ENCODE results near the gene ERVV-1. TPM values are rescaled to one million over a fixed set of nuclear protein-coding genes. Genes with fewer than 3 reads are reported as not detected.

ERVV-1 gene
- total and polyA plus RNA-seq, 12 donors, result not detected

- WGBS, 4 donors, result 31 to 53% (median 38%) methylated on average over 2 of the region's 2 CpGs
- Histone ChIP-seq H3K9me3 (replicated peaks in 1 of 3) (no peaks in the 10 kb centered on the region), H3K4me3 (no peak overlapping the region), H3K27me3 (no peaks in the 10 kb centered on the region), H3K4me1 (replicated peaks in 1 of 2) (no peaks in the 10 kb centered on the region), H3K36me3 (replicated peaks in 1 of 2) (no peaks in the 10 kb centered on the region), H3K27ac (no peak overlapping the region)
- no peak for DNase-seq
- TF ChIP-seq POLR2A (IDR thresholded peaks at IDR 0.05), result no peak
- no peak for TF ChIP-seq CTCF (IDR thresholded peaks at IDR 0.05)
- intact Hi-C loops (cut with DNase I), result no loop called here
These were observed 41.4 kb downstream of the ERVV-1 start for GRCh38 chr19:53055117-53055516.

GRCh38 chr19:53057904-53058580 lies 44.3 kb downstream of the ERVV-1 start:
- DNase-seq, result no peak
- Histone ChIP-seq H3K27ac (no peak overlapping the region), H3K36me3 (replicated peaks in 1 of 2) (no peaks in the 10 kb centered on the region), H3K4me3 (no peak overlapping the region), H3K4me1 (replicated peaks in 1 of 2) (no peaks in the 10 kb centered on the region), H3K27me3 (no peaks in the 10 kb centered on the region), H3K9me3 (replicated peaks in 1 of 3) (no peaks in the 10 kb centered on the region)
- TF ChIP-seq POLR2A (IDR thresholded peaks at IDR 0.05) (no peak), CTCF (IDR thresholded peaks at IDR 0.05) (no peak)
- WGBS, 4 donors, result 2 to 7% (median 2%) methylated on average over 29 to 59 of the region's 59 CpGs
- intact Hi-C loops (cut with DNase I), result no loop called here

Other genes with a start within 250 kb of the ERVV-1 start
- gene ZNF600, start 227.1 kb upstream of the ERVV-1 start, total RNA-seq, result 10 to 100 TPM in 1 of 9 donors, 1 to 10 TPM in 7, under 1 TPM in 1; 0.42 to 17.7 (median 5.0) TPM
- gene ZNF600, start 227.1 kb upstream of the ERVV-1 start, polyA plus RNA-seq, result 10 to 100 TPM in 1 of 3 donors, 1 to 10 TPM in 2; 8.0 to 17.1 (median 9.7) TPM
- 10 to 100 TPM; 11.3 to 51.9 (median 16.9) TPM for gene ZNF28, start 192.3 kb upstream of the ERVV-1 start, total RNA-seq
- gene ZNF28, start 192.3 kb upstream of the ERVV-1 start, polyA plus RNA-seq, result 10 to 100 TPM in 1 of 3 donors, 1 to 10 TPM in 2; 2.1 to 32.2 (median 2.7) TPM
- gene ZNF468, start 156.3 kb upstream of the ERVV-1 start, total RNA-seq, result 100 to 1,000 TPM in 1 of 9 donors, 10 to 100 TPM in 8; 10.7 to 109 (median 18.9) TPM
- gene ZNF468, start 156.3 kb upstream of the ERVV-1 start, polyA plus RNA-seq, result 10 to 100 TPM in 1 of 3 donors, 1 to 10 TPM in 2; 5.5 to 30.6 (median 5.6) TPM
- 10 to 100 TPM in 6 of 9 donors, 1 to 10 TPM in 3; 6.5 to 21.3 (median 13.7) TPM for gene ZNF320, start 116.3 kb upstream of the ERVV-1 start, total RNA-seq
- 10 to 100 TPM in 1 of 3 donors, 1 to 10 TPM in 2; 4.0 to 11.6 (median 8.1) TPM for gene ZNF320, start 116.3 kb upstream of the ERVV-1 start, polyA plus RNA-seq
- 1 to 10 TPM; 2.2 to 9.0 (median 4.8) TPM for gene ZNF888, start 90.5 kb upstream of the ERVV-1 start, total RNA-seq
- gene ZNF888, start 90.5 kb upstream of the ERVV-1 start, polyA plus RNA-seq, result 1 to 10 TPM; 2.6 to 4.7 (median 4.0) TPM
- gene ZNF816, start 51.0 kb upstream of the ERVV-1 start, total RNA-seq, result 10 to 100 TPM in 6 of 9 donors, 1 to 10 TPM in 3; 4.2 to 29.3 (median 11.8) TPM
- gene ZNF816, start 51.0 kb upstream of the ERVV-1 start, polyA plus RNA-seq, result 10 to 100 TPM in 1 of 3 donors, 1 to 10 TPM in 2; 2.3 to 13.1 (median 4.3) TPM
- not detected for gene ERVV-2, start 30.8 kb downstream of the ERVV-1 start, total RNA-seq
- not detected for gene ERVV-2, start 30.8 kb downstream of the ERVV-1 start, polyA plus RNA-seq
- gene ZNF160, start 89.5 kb downstream of the ERVV-1 start, total RNA-seq, result 100 to 1,000 TPM in 1 of 9 donors, 10 to 100 TPM in 8; 28.3 to 102 (median 68.7) TPM
- gene ZNF160, start 89.5 kb downstream of the ERVV-1 start, polyA plus RNA-seq, result 10 to 100 TPM; 26.1 to 66.6 (median 39.4) TPM
- 10 to 100 TPM; 20.3 to 59.2 (median 38.5) TPM for gene ZNF415, start 119.0 kb downstream of the ERVV-1 start, total RNA-seq
- 10 to 100 TPM; 17.5 to 45.4 (median 42.0) TPM for gene ZNF415, start 119.0 kb downstream of the ERVV-1 start, polyA plus RNA-seq
- gene ZNF347, start 145.1 kb downstream of the ERVV-1 start, total RNA-seq, result 10 to 100 TPM in 7 of 9 donors, 1 to 10 TPM in 2; 8.1 to 20.8 (median 14.8) TPM
- gene ZNF347, start 145.1 kb downstream of the ERVV-1 start, polyA plus RNA-seq, result 10 to 100 TPM in 1 of 3 donors, 1 to 10 TPM in 2; 1.9 to 13.5 (median 4.2) TPM
- gene ZNF665, start 179.4 kb downstream of the ERVV-1 start, total RNA-seq, result 1 to 10 TPM; 1.2 to 9.3 (median 5.0) TPM
- 1 to 10 TPM; 1.7 to 7.9 (median 1.9) TPM for gene ZNF665, start 179.4 kb downstream of the ERVV-1 start, polyA plus RNA-seq
- 10 to 100 TPM in 7 of 9 donors, 1 to 10 TPM in 2; 6.9 to 34.2 (median 20.8) TPM for gene ZNF677, start 241.0 kb downstream of the ERVV-1 start, total RNA-seq
- 10 to 100 TPM in 1 of 3 donors, 1 to 10 TPM in 2; 6.9 to 22.4 (median 7.6) TPM for gene ZNF677, start 241.0 kb downstream of the ERVV-1 start, polyA plus RNA-seq
- gene VN1R2, start 244.4 kb downstream of the ERVV-1 start, total RNA-seq, result not detected
- gene VN1R2, start 244.4 kb downstream of the ERVV-1 start, polyA plus RNA-seq, result not detected

Data from adrenal gland (tissue), 12 donors.